K562 (cell line): Measurements from ENCODE around the gene PRTFDC1. TPM values are rescaled to one million over a fixed set of nuclear protein-coding genes. Genes with fewer than 3 reads are reported as not detected.

ENCODE experiments used
- ATAC-seq: fragments of 200-7000 bp; cut with Tn5 transposase; 3 replicates; pipeline ENCODE4 v1.9.1; 2020; ENCODE audit warnings: moderate library complexity
- BruUV-seq: library from RNA; stranded (reverse); fragments of 400-500 nt; replicated peaks from 2 replicates; lab custom pipeline; 2021; lab: Mats Ljungman, UMichigan
- CTCF ChIA-PET: fragments of 300-600 bp; formaldehyde crosslinking; extraction: SDS; loops from one replicate; lab custom pipeline; 2021; ENCODE audit warnings: low intra/inter-chr PET ratio; lab: Yijun Ruan, JAX
- POLR2A ChIA-PET: fragments of 300-600, 350-650 bp; sonication (Branson Sonifier 250); formaldehyde crosslinking; extraction: SDS; loops from one replicate; lab custom pipeline; 2021; ENCODE audit warnings: antibody characterized with exemption, inconsistent platforms; lab: Yijun Ruan, JAX
- DNase-seq, 4 experiments: peaks; one replicate each; pipeline versions ENCODE4 v3.0.0 to v3.0.0-alpha.2; 2011 to 2018; ENCODE audit warnings: low spot score in 3 of 4, mixed read lengths in 3 of 4; ENCODE audit errors: extremely low read depth in 1 of 4
- FAIRE-seq: peaks from 2 replicates; lab custom pipeline; 2011; peaks lifted over from hg19 to GRCh38; lab: Jason Lieb, UNC
- H2AFZ ChIP-seq: 2 replicates; pipeline ENCODE4 v1.6.0; 2011; ENCODE audit warnings: low read depth, low read length, control low read depth, inconsistent platforms
- H3K27ac ChIP-seq: fragments of 200-600 bp; 3 replicates; pipeline ENCODE4 v1.8.0; 2011; ENCODE audit warnings: low read depth, mild to moderate bottlenecking, control low read depth, inconsistent platforms, low read length, moderate library complexity, mixed read lengths; ENCODE audit errors: extremely low read depth
- H3K27me3 ChIP-seq, 2 experiments: fragments of 300-600 bp in 1 of 2; 2 replicates in 1 of 2; 3 replicates in 1 of 2; pipeline versions ENCODE4 v1.6.0 to v1.8.0; 2011; ENCODE audit warnings: inconsistent platforms in 2 of 2, low read length in 2 of 2, mild to moderate bottlenecking in 1 of 2, mixed read lengths in 1 of 2, moderate library complexity in 1 of 2; ENCODE audit not compliant: control insufficient read depth in 2 of 2, insufficient read depth in 2 of 2
- H3K36me3 ChIP-seq: fragments of 300-600 bp; 3 replicates; pipeline ENCODE4 v1.8.0; 2011; ENCODE audit warnings: mild to moderate bottlenecking, low read length, inconsistent platforms; ENCODE audit not compliant: control insufficient read depth, insufficient read depth
- H3K4me1 ChIP-seq, 2 experiments: fragments of 200-600 bp in 1 of 2; replicated peaks in 1 of 2; 2 replicates in 1 of 2; 3 replicates in 1 of 2; pipeline versions ENCODE4 v1.5.1 to v1.8.0; 2011; ENCODE audit warnings: inconsistent platforms in 2 of 2, low read length in 2 of 2, mild to moderate bottlenecking in 1 of 2, mixed read lengths in 1 of 2, moderate library complexity in 1 of 2; ENCODE audit not compliant: control insufficient read depth in 2 of 2, insufficient read depth in 2 of 2
- H3K4me2 ChIP-seq: 2 replicates; pipeline ENCODE4 v1.6.1; 2011; ENCODE audit warnings: low read length, control low read depth, inconsistent platforms, mixed read lengths; ENCODE audit not compliant: insufficient read depth
- H3K4me3 ChIP-seq: fragments of 200-600 bp; sonication (generic), shearing (Covaris generic); 2 replicates; pipeline ENCODE4 v1.5.1; 2016; ENCODE audit warnings: control low read depth, inconsistent platforms
- H3K79me2 ChIP-seq: fragments of 200-600 bp; 3 replicates; pipeline ENCODE4 v1.8.0; 2011; ENCODE audit warnings: low read length, inconsistent platforms; ENCODE audit not compliant: control insufficient read depth, insufficient read depth
- H3K9ac ChIP-seq, 2 experiments: 2 replicates each; pipeline versions ENCODE4 v1.6.0 to v1.6.1; 2011; ENCODE audit warnings: low read depth in 2 of 2, low read length in 2 of 2, control low read depth in 1 of 2, inconsistent platforms in 1 of 2, mild to moderate bottlenecking in 1 of 2, mixed read lengths in 1 of 2; ENCODE audit not compliant: insufficient read depth in 1 of 2
- H3K9me1 ChIP-seq: one replicate; pipeline ENCODE4 v1.6.0; 2011; ENCODE audit warnings: inconsistent platforms, mild to moderate bottlenecking, low read length, moderate library complexity; ENCODE audit not compliant: control insufficient read depth, insufficient read depth
- H3K9me3 ChIP-seq: replicated peaks from 2 replicates; pipeline ENCODE4 v1.5.1; 2011; ENCODE audit warnings: low read depth, low read length, inconsistent platforms; ENCODE audit not compliant: control insufficient read depth, insufficient read depth
- H4K20me1 ChIP-seq: replicated peaks from 2 replicates; pipeline ENCODE4 v1.6.1; 2011; ENCODE audit warnings: low read length, inconsistent platforms, mixed read lengths; ENCODE audit not compliant: control insufficient read depth, insufficient read depth
- ARHGAP35 ChIP-seq: fragments of 450-650 bp; IDR thresholded peaks from 2 replicates; pipeline ENCODE4 v1.6.1; 2018; ENCODE audit not compliant: partially characterized antibody
- BCL6 ChIP-seq: fragments of 250-450 bp; sonication (Bioruptor Pico); IDR thresholded peaks from 2 replicates; pipeline ENCODE4 v1.4.0; 2020
- DPF2 ChIP-seq: fragments of 450-650 bp; IDR thresholded peaks from 2 replicates; pipeline ENCODE4 v1.6.1; 2016
- ETV6 ChIP-seq, 3 experiments: fragments of 150-350 bp in 1 of 3; sonication (generic) in 1 of 3; formaldehyde crosslinking in 1 of 3; IDR thresholded peaks; 2 replicates each; pipeline versions ENCODE4 v1.6.1 to v1.8.0; 2014 to 2022; ENCODE audit warnings: borderline replicate concordance in 2 of 3, low read depth in 2 of 3, antibody characterized with exemption in 1 of 3, low read length in 1 of 3, mild to moderate bottlenecking in 1 of 3, missing genetic modification reagents in 1 of 3
- HMG20A ChIP-seq: fragments of 450-650 bp; formaldehyde crosslinking; conservative IDR thresholded peaks from 2 replicates; pipeline ENCODE4 v1.4.0; 2020; ENCODE audit warnings: mild to moderate bottlenecking, mixed read lengths
- MITF ChIP-seq: IDR thresholded peaks from 2 replicates; pipeline ENCODE4 v1.6.1; 2014; ENCODE audit warnings: antibody characterized with exemption
- PKNOX1 ChIP-seq: fragments of 450-650 bp; IDR thresholded peaks from 2 replicates; pipeline ENCODE4 v1.6.1; 2016
- ZKSCAN3 ChIP-seq: fragments of 250-450 bp; sonication (Bioruptor Pico); IDR thresholded peaks from 2 replicates; pipeline ENCODE4 v1.4.0; 2020
- ZNF445 ChIP-seq: fragments of 250-450 bp; sonication (Bioruptor Pico); IDR thresholded peaks from 2 replicates; pipeline ENCODE4 v1.4.0; 2020; ENCODE audit warnings: low read depth, mild to moderate bottlenecking, moderate library complexity
- ZNF589 ChIP-seq: fragments of 200-800 bp; sonication (Bioruptor generic); IDR thresholded peaks from 2 replicates; pipeline ENCODE4 v1.6.1; 2016; ENCODE audit warnings: low read depth, missing genetic modification characterization, missing compliant biosample characterization
- WGBS: fragments of 100-300 bp; shearing (Covaris generic); methylation state at CpG from one replicate; pipeline ENCODE4 v1.1.6; 2016; ENCODE audit warnings: low coverage, mixed read lengths; ENCODE audit not compliant: insufficient coverage; ENCODE audit errors: missing lambda C conversion rate; 5-methylcytosine and 5-hydroxymethylcytosine counted together
- in situ Hi-C: fragments of 300-500 bp; cut with MboI; formaldehyde crosslinking; loops from 4 replicates; pipeline ENCODE4 v1.15.0; 2018; ENCODE audit warnings: inconsistent platforms, mixed read lengths
- intact Hi-C: fragments of 100-400 bp; cut with micrococcal nuclease; formaldehyde crosslinking; loops from 2 replicates; pipeline ENCODE4 v1.14.2; 2022
- polyA plus RNA-seq, 8 experiments: library from polyadenylated mRNA; depleted of rRNA in 4 of 8; stranded (reverse) in 5 of 8; unstranded in 3 of 8; fragments of >200 nt; fragmentation: Nextera tagmentation in 2 of 8; fragmentation: Illumina TruSeq in 1 of 8; extraction: Ambion mirVana in 2 of 8; extraction: Trizol in 1 of 8; gene quantifications; 2 replicates each; pipeline versions ENCODE4 v1.2.1 to v1.2.3, GENCODE V29; 2011 to 2014; ENCODE audit warnings: inconsistent platforms in 1 of 8, missing spikeins in 1 of 8
- total RNA-seq, 7 experiments: library from RNA; depleted of rRNA in 6 of 7; stranded (reverse); fragments of >200 nt in 6 of 7; fragmentation: Illumina TruSeq in 2 of 7; extraction: Trizol in 2 of 7; gene quantifications; 2 replicates each; pipeline versions ENCODE4 v1.2.1 to v1.2.3, GENCODE V29; 2011 to 2021; ENCODE audit warnings: low replicate concordance in 1 of 7
- TF ChIP-seq, protein P1 (sequence below), 2 experiments: fragments of 250-450 bp in 1 of 2; fragments of 450-650 bp in 1 of 2; sonication (Bioruptor Pico) in 1 of 2; IDR thresholded peaks; 2 replicates each; pipeline versions ENCODE4 v1.6.1 to v1.8.0; 2016 to 2021; ENCODE audit warnings: mild to moderate bottlenecking in 2 of 2, moderate library complexity in 2 of 2, missing compliant biosample characterization in 1 of 2, missing genetic modification characterization in 1 of 2

PRTFDC1 gene
- total and polyA plus RNA-seq, 9 of the 15 experiments (the other 6 are each of a cell fraction or from before 2014, with no cell fraction given): 7.0 to 27.6 (median 10.0) TPM

DNA sequence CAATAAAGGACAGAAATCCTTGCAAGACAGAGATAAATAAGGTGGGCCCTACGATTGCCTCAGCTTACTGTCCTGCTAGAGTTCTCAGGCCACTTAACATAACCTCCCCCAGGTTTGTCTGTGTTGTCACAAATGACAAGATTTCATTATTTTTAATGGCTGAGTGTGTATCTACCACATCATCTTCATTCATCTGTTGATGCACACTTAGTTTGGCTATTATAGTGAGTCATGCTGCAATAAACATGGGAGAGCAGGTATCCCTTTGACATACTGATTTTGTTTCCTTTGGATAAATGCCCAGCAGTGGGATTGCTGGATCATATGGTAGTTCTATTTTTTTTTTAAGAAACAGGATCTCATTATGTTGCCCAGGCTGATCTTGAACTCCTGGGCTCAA, 60.6 kb downstream of the PRTFDC1 start (continued):
- TF ChIP-seq DPF2 (no peak), ZNF589 (CRISPR knock-in tag) (no peak), ETV6 (IDR thresholded peaks at IDR 0.05; ENCODE audit: borderline replicate concordance in 1 of 2, low read depth in 2 of 2, low read length in 1 of 2) (no peak), ETV6 (CRISPR knock-in tag; IDR thresholded peaks at IDR 0.05; ENCODE audit: borderline replicate concordance) (no peak), MITF (no peak), ZNF445 (CRISPR knock-in tag) (no peak), HMG20A (CRISPR knock-in tag) (no peak), ZKSCAN3 (CRISPR knock-in tag) (no peak), ARHGAP35 (no peak)
- TF ChIP-seq, protein P1, sequence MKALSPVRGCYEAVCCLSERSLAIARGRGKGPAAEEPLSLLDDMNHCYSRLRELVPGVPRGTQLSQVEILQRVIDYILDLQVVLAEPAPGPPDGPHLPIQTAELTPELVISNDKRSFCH (CRISPR knock-in tag; IDR thresholded peaks at IDR 0.05): no peak
- TF ChIP-seq, protein P1 (tag; IDR thresholded peaks at IDR 0.05): no peak

GRCh38 chr10:24889639-24890038, 62.8 kb downstream of the PRTFDC1 start:
- Histone ChIP-seq H3K79me2 (no peaks in the 10 kb centered on the region), H3K4me1 (peaks cover 0 to 5% of the 10 kb centered on the region in 2 experiments; a peak in 3 of 5 replicates), H3K4me2 (no peak overlapping the region), H3K4me3 (no peak overlapping the region), H4K20me1 (no peaks in the 10 kb centered on the region), H3K27ac (no peak overlapping the region), H3K36me3 (no peaks in the 10 kb centered on the region), H3K9me1 (no peaks in the 10 kb centered on the region), H3K9ac (no peak overlapping the region), H2AFZ (no peak overlapping the region), H3K27me3 (no peaks in the 10 kb centered on the region), H3K9me3 (no peaks in the 10 kb centered on the region)
- in situ Hi-C loops: no loop called here
- BruUV-seq: no TSS peak
- intact Hi-C loops: no loop called here
- DNase-seq (no peak), ATAC-seq (no peak), FAIRE-seq (no peak)
- WGBS: 64% methylated on average over 1 of the region's 1 CpG
- CTCF ChIA-PET: no interaction called here
- POLR2A ChIA-PET: no interaction called here
- peak; percentile 42; the same call in 1 of the 2 replicates for TF ChIP-seq PKNOX1
- no peak for TF ChIP-seq BCL6 (CRISPR knock-in tag)
